NCI-H2196 (cell line): ENCODE results near the gene BCL6.

Experiments used
- DNase-seq: peaks from one replicate; lab custom pipeline; 2025; ENCODE audit not compliant: unreplicated experiment; lab: John Stamatoyannopoulos, UW

Gene BCL6

DNA sequence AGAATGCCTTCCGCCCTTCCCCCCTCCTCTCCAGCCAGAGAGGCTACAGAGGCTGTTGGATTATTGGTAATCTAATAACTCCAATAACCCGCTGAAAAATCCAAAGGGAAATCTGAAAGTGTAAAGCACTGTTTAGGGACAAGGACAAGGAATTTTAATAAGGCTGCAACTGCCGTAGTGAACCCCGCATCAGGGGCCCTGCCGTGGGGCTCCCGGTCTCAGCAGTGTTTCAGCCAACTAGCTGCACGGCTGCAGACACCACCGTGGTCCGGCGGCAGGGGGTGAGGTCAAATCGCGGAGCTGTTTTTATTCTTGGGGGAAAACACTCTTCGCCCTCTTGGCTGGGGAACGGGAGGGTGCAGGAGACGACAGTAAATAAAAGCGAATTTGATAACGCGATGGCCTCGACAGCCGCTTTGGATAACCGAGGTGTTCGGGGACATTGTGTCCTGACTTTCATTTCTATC is 6.1 kb downstream of the BCL6 start:
- DNase-seq, result no peak

DNA sequence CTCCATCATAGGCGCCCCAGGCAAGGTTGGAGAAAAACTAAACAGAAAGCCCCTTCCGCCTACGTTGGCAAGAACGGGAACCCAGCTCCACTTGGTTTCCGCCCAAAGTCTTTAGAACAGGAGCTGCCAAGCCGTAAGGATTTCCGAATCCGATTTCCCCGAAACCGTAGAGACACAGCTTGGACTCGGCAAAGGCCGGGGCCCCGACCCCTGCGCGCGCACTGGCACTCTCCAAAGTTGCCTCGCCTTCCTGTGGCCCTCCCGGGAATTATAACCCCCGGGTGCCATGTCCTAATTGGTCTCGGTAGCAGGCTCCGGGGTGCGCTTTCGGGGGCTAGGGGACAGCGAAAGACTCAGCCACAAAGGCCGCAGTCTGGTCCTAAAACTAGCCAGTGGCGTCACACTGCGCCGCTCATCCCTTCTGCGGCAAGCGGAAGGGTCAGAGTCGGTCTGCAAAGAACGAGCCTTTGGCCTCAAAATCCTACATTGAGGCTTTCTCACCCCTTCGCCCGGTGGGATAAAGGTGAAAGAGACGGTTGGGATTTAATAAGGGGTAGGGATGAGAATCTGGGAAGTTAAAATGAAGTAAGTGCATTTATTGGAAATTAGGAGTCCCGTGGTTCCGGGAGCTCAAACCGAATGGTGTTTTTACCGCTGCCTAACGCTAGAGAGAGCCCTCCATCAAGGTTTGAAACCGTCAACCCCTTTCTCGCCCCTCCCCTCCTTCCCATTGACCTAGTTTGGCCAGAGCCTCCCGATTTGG is 6.8 kb downstream of the BCL6 start:
- peak; percentile 96 for DNase-seq

DNA sequence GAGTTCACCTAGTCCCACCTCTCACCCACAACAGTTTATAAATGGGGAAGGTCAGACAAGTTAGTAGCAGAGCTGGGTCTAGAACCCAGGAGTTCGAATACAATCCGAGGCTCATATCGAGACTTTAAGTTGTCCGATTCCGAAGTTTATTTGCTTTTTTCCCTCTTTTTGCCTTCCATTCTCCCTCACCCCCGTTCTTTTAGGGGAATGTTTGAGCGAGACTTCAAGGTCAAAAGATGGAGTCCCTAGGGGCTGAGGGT is 7.3 kb downstream of the BCL6 start:
- no peak for DNase-seq

DNA sequence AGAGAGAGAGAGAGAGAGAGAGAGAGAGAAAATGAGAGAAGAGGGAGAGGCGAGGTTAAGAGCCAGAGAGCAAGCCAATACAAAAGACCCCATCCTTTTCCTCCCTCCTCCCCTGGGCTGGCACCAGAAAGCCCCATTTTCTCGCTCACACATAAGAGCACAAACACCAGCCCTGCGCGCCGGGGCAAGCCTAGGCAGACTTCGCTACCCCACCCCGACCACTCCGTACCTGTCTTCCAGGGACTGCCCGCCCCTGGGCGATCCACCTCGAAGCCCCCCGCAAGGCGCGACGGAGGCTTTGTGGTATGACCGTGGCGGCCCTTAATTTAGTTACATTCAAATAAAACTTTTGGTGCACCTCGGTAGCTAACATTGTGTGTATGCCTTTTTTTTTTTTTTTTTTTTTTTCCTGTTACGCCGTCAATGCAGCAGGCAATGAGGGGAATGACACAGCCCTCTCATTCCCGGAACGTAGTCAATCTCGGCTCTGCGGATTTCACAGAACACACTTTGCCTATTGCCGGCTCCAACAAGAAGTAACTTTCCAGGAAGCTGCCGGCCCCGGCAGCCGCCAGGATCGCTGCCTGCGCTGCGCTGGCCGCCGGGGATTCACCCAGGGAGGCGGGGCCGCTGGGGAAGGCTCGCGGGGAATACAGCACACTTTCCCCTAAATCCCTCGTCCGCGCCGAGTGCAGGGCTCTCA is 7.7 kb downstream of the BCL6 start:
- DNase-seq, result no peak

DNA sequence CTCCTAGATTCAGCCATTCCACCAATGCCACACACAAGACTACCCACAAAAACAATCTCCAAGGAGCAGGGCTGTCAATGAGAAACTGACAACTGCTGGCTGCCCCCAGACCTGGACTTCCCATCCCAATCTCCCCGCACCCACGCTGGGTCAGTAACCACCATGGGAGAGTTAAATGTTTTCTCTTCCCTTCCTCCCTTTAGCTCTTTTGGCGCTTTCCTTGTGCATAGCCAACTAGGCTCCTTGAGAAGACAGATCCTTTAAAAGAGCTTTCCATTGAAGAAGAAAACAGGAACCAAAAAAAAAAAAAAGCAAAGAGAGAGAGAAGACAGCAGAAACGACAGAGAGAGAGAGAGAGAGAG is 8.3 kb downstream of the BCL6 start:
- no peak for DNase-seq

DNA sequence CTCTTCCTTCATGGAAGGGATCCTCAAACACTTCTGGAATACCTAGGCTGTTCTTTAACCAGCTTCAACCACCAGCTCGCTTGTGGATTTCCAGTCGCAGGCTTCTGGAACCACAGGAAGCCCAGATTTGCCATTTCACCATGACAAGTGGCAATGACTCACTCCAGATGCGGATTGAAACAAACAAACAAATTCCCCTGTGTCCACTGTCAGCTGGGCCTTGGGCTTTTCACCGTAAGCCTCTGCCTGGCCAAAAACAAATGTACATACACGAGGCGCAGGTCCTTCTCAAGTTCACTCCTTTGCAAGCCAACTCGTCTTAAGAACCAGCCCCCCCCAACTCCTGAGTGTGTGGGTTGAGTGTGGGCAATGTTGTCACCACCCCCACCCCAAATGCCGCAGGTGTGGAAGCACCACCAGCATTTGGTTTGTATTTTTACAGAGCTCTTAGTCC is 8.8 kb downstream of the BCL6 start:
- DNase-seq, result peak; percentile 31

DNA sequence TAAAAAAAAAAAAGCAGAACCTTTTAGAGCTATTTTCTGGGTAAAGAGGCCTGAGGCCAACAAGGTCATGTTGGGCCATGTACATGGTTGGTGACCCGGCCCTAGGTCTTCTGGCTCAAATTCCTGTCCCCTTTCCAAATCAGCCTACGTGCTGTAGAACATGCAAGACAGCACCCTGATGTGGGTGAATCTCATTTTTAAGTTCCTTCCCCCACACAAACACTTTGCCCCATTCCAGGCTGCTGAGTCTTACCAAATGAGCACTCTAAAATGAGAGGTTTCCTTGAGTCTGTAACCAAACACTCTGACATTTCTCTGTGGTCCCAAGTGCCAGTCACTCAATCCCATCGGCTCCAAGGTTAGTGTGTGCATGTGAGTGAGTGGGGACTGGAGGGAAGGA is 9.4 kb downstream of the BCL6 start:
- DNase-seq, result no peak

DNA sequence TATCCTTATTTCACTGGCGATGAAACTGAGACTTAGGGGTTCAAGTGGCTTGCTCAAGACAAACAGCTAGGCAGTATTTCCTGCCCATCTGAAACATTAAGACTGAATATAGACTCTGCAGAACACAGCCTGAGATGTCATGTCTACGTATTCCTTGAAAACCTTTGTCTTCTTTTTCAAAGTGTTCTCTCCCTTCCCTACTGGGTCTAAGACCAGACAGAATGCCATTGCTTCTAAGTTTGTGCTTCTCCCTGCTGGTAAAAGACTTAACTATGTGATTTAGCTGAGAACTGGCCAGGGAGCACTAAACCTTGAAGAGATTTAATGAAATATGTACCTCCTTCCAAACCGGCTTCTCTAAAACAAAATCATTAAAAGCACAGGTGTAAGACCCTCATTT is 9.9 kb downstream of the BCL6 start:
- no peak for DNase-seq

DNA sequence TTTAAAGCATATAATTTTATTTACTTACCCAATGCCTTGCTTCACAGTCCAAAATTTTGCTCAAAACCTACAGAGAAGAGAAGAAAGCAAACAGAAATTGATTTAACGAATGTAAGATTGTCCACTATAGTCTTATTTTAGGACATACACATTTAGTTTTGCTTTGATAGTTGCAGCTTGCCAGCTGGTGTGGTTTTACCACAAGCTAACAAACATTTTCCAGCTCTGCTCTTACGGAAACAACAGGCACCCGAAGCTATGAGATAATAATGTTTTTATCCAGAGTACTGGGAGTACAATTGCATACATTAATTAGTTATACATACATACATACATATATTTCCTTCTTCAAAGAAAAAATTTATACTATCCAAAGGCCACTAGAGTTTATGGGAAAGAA is 10.4 kb downstream of the BCL6 start:
- no peak for DNase-seq

DNA sequence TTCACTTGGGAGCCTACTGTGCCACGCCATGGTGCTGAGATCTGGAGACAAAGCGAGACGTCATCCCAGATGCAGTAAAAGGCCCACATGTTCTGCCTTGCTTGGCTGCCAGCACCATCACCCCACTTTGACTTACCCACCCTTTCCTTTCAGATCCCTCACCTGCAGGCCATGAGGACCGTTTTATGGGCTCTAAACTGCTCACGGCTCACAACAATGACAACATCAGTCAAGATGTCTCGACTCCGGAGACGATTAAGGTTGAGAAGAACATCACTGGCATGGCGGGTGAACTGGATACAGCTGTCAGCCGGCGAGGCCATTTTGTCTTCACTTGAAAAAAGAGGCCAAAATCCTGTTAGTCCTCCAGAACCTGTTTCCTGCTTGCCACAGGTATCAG is 11.9 kb downstream of the BCL6 start:
- no peak for DNase-seq

DNA sequence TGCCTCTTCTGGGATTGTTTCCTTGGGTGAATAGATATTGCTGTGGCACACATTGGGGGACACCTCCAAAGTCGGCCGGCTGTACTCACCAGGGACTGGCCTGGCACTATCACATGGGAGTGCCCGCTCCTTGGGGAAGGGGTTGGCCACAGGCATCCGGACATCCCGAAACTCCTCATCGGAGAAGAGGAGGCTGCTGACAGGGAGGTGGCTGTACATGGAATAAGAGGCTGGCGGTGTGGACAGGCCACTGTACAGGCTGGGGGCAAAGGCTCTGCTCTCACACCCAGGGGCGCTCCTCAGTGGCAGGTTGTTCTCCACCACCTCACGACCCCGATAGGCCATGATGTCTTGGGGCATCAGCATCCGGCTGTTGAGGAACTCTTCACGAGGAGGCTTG is 15.7 kb downstream of the BCL6 start:
- DNase-seq, result no peak

DNA sequence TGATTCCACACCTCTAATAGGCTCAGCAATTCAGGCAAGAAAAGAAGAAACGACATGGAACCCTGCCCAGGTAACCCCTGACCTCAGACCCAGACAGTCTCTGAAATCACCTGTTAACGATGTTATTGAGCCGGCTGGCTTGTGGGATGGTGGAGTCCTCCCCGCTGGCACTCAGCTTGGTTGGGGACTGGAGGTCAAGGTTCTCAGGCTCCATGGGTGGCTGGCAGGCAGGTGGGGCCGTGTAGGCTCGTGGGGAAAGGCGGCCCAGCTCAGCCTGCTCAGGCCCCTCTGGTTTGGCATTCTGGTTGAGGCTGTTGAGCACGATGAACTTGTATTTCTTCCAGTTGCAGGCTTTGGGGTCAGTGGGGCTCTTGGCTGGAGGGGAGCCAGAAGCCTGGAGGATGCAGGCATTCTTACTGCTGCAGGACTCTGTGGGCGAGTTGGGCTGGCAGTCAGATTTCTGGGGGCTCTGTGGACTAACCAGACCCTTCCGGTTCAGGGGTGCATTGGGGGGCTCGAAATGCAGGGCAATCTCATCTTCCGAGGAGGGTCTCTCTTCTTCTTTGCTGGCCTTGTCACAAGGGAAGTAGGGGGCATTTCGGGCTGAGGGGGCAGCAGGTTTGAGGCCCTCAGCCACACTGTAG is 16.2 kb downstream of the BCL6 start:
- DNase-seq, result no peak

DNA sequence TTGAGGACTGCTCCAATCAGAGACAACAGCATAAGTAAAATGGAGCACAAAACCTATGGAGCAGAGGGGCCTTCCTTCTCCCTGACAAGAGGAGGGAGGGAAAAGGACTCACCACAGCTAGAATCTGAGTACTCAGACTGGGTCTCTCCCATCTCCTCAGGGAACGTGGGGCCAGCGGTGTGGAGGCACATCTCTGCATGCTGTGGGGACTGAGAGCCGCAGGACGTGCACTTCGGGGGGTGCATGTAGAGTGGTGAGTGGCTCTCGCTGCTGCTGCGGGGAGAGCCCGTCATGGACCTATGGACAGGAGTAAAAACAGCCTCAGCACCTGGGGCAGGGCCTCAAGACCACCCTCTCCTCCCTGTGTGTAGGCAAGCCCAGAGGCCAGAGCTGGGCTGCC is 17.0 kb downstream of the BCL6 start:
- no peak for DNase-seq

DNA sequence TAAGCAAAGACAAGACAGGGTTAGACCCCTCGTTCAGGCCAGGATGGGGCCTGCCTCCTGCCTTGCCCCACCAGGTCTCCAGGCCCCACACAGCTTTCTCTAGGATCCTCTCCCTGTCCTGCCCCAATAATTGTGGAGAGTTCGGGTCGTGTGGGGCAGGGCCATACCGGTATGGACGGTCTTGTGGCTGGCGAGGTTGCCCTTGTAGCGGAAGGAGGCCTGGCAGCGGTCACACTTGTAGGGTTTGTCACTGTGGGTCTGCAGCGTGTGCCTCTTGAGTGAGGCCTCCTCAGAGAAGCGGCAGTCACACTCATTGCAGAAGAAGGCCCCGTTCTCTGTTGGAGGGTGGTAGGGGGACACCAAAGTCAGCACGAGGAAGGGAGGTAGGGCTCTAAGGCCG is 18.7 kb downstream of the BCL6 start:
- DNase-seq, result no peak

DNA sequence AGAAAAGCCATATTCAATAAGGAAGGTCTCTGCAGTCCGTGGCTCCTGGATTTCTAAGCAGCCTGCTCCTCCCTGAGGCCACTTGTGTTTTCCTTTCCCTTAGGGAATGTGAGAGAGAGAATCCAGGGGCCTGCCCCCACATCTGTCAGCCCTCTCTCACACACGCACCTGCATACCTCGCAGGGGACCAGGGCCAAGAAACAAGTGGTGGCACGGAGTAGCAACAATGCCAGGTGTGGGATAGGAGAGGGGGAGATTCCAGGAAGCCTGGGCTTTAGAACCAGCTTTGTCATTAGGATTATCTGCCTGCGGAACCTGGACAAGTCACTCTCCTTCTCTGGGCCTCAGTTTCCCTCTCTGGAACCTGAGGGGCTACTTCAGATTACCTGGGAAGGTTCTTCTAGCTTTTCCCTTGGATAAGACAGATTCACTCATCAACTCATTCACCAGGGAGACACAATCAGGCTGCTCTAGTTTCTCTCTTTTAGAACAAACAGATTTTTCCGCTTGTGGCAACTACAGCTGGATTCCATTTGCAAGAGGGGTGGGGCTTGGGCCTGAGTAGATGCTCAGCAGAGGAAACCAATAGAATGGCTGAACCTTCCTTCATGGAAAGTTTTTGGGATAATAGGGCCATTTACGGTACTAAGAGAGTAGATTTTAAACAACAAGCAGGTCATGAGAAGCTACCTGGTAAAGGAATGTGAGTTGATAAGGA is 19.5 kb downstream of the BCL6 start:
- DNase-seq, result no peak

DNA sequence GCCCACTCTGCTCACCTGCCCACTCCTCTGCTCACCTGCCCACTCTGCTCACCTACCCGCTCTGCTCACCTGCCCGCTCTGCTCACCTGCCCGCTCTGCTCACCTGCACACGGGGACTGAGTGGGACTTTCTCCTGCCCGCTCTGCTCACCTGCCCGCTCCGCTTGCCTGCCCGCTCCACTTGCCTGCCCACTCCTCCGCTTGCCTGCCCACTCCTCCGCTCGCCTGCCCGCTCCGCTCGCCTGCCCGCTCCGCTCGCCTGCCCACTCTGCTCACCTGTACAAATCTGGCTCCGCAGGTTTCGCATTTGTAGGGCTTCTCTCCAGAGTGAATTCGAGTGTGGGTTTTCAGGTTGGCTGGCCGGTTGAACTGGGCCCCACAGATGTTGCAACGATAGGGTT is 20.0 kb downstream of the BCL6 start:
- DNase-seq, result no peak

DNA sequence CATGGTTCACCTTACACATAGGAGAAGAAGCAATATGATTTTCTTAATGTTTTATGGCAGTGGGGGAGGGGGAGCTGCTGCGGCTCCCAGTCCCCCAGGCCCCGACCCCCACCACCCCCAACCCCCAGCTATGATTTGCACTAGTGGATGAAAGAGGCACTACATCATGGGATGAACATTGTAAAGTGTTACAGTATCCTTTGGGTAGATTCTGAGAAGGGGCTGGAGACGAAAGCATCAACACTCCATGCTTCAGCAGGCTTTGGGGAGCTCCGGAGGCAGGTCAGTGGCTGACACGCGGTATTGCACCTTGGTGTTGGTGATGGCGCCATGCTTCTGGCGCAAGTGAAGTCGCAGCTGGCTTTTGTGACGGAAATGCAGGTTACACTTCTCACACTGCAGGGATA is 23.1 kb downstream of the BCL6 start:
- DNase-seq, result no peak

DNA sequence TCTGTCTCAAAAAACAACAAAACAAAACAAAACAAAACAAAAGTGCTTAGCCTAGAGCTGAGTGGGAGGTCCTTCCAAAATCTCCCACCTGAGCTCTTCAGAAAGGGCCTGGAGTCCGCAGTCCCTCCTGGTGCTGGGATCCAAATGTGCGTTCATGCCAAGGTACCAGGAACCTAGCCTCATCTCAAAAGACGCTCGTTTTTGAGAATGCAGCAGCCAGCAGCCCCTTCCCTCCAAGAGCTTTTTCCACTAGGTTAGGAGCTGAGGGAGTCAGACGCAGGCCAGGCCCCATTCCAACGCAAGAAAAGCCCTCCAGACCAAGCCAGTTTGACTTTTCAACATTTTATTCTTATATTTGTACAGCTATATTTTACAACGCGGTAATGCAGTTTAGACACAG is 24.2 kb downstream of the BCL6 start:
- no peak for DNase-seq

DNA sequence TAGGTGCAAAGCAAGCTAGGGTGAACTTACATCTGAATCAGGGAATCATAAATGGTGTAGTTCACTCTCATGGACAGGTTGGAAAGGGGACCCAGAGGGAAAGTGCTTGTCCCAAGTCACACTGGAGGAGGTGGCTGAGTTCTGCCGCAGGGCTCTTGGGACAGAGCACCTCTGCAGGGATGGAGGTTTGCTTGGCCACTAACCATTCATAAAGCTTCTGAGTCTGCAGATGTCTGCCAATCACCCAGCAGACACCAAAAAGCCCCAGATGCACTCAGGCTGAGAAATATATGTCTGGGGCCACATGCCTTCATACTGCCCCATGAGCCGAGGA is 25.0 kb downstream of the BCL6 start:
- no peak for DNase-seq

DNA sequence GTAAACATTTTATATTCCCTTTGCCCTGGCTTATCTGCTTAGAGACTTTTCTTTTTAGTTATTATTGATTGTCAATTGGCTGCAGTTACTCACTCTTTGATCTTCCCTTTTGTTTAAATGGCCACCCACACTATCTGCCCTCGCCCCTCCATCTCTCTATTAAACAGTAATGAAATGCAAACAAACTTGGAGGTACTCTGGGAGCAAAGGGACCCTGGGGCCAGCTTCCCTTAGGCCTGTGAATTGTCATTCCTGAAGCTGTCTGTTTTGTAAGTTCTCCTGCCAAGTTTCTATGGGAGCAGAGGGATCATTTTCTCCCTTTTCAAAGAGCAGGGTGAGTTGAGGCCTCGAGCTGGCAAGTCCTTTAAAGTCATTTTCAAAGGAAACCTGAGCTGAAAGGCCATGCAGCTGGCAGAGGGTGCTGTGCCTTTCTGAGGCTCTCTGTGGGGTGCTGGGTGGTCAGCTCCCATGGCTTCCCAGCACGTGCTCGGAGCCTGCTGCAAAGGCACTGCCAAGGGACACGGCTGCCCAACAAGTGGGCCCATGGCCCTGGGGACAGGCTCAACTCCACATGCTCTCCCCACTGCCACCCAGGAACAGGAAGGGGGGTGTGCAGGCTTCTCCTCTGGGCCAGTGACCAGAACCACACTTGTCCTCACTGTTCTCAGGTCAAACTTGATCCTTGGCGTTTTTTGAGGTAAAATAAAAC is 25.5 kb downstream of the BCL6 start:
- peak; percentile 96 for DNase-seq

DNA sequence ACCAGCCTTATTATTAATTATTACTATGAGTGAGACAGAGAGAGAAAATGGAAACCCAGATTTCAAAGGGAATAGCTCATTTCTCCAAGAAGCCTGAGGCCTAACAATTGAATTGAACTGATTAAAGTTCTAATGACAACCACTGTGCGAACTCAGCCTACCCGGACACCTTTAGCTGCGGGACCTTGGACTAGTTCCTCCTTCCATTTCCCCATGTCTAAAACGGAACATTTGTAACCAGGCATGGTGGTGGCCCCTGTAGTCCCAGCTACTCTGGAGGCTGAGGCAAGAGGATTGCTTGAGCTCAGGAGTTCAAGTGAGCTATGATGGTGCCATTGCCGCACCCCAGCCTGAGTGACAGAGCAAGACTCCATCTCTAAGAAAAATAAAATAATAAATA is 26.5 kb downstream of the BCL6 start:
- no peak for DNase-seq
